ENCODE measurements around the gene GPR108. TPM values are rescaled to one million over a fixed set of nuclear protein-coding genes. Genes with fewer than 3 reads are reported as not detected.
A peak's percentile ranks its signal among the peaks of the same experiment; 100 is the strongest.

GPR108 gene
- total RNA-seq, 1 experiment from 2014 or later, result 41.8 TPM

DNA sequence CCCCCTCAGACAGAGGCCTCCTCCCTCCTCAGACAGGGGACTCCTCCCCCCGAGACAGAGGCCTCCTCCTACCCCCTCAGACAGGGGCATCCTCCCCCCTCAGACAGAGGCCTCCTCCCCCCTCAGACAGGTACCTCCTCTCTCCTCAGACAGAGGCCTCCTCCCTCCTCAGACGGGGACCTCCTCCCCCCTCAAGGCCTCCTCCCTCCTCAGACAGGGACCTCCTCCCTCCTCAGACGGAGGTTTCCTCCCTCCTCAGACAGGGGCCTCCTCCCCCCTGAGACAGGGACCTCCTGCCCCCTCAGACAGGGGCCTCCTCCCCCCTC lies 30.8 kb downstream of the GPR108 start:
- no peak overlapping the region for H2AFZ ChIP-seq (ENCODE audit: low read length)
- H4K20me1 ChIP-seq (ENCODE audit: insufficient read depth, low read depth, low read length), result no peaks in the 10 kb centered on the region
- no peak overlapping the region for H3K27ac ChIP-seq (ENCODE audit: low read length)
- no peaks in the 10 kb centered on the region for H3K36me3 ChIP-seq (ENCODE audit: insufficient read depth, low read length)
- H3K9me3 ChIP-seq (ENCODE audit: low read length), result no peaks in the 10 kb centered on the region
- H3K4me1 ChIP-seq (ENCODE audit: low read length), result no peaks in the 10 kb centered on the region
- H3K9me2 ChIP-seq (replicated peaks; ENCODE audit: insufficient read depth, low read length), result no peaks in the 10 kb centered on the region
- no peak overlapping the region for H3K9ac ChIP-seq (ENCODE audit: low read length)
- H3K79me2 ChIP-seq (ENCODE audit: low read length), result no peaks in the 10 kb centered on the region
- no peak overlapping the region for H3K4me3 ChIP-seq (ENCODE audit: low read length)
- H3K4me2 ChIP-seq (ENCODE audit: low read depth, low read length, poor library complexity, severe bottlenecking), result no peak overlapping the region
- no peak for DNase-seq
- no peaks in the 10 kb centered on the region for H3K27me3 ChIP-seq (ENCODE audit: low read length)

GRCh38 chr19:6705931-6706632 lies 31.3 kb downstream of the GPR108 start:
- no peak for DNase-seq
- H3K27me3 ChIP-seq (ENCODE audit: low read length), result no peaks in the 10 kb centered on the region

DNA sequence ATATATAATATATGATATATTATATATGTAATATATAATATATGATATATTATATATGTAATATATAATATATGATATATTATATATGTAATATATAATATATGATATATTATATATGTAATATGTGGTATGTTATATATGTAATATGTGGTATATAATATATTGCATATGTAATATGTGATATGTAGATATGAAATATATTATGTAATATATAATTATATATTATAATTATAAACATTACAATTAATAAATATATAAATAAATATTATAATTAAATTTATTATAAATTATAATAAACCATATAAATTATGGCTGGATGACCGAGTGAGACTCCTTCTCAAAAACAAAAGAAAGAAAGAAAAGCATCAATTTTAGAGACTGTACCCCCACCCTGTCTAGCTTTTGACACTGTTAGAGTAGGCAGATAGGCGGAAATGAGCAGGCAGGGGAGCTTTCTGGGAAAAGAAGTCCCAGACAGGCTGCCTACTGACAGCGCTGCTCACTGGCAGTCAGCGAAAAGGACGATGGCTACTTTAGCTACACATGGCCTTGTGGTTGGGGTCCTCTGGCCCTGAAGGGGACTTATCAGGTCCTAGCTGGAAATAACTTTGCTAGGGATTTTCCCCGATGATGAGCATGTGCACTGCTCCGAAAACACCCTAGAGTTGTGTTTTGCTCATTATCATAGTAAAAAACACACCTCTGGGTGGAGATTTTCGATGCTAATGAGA lies 36.6 kb downstream of the GPR108 start:
- Histone ChIP-seq H3K4me1 (ENCODE audit: low read length) (no peaks in the 10 kb centered on the region), H3K9ac (ENCODE audit: low read length) (no peak overlapping the region), H3K9me2 (replicated peaks; ENCODE audit: insufficient read depth, low read length) (no peaks in the 10 kb centered on the region), H2AFZ (ENCODE audit: low read length) (no peak overlapping the region), H3K27me3 (ENCODE audit: low read length) (no peaks in the 10 kb centered on the region), H3K79me2 (ENCODE audit: low read length) (no peaks in the 10 kb centered on the region), H3K9me3 (ENCODE audit: low read length) (no peaks in the 10 kb centered on the region), H3K4me3 (ENCODE audit: low read length) (no peak overlapping the region), H4K20me1 (ENCODE audit: insufficient read depth, low read depth, low read length) (no peaks in the 10 kb centered on the region), H3K27ac (ENCODE audit: low read length) (no peak overlapping the region), H3K4me2 (ENCODE audit: low read depth, low read length, poor library complexity, severe bottlenecking) (no peak overlapping the region), H3K36me3 (ENCODE audit: insufficient read depth, low read length) (no peaks in the 10 kb centered on the region)
- DNase-seq, result no peak

More at GRCh38 chr19:6705931-6706632, 31.3 kb downstream of the GPR108 start:
- Histone ChIP-seq H3K4me2 (ENCODE audit: low read depth, low read length, poor library complexity, severe bottlenecking) (no peak overlapping the region), H3K9ac (ENCODE audit: low read length) (no peak overlapping the region), H3K9me2 (replicated peaks; ENCODE audit: insufficient read depth, low read length) (no peaks in the 10 kb centered on the region), H3K36me3 (ENCODE audit: insufficient read depth, low read length) (no peaks in the 10 kb centered on the region), H3K27ac (ENCODE audit: low read length) (no peak overlapping the region), H2AFZ (ENCODE audit: low read length) (no peak overlapping the region), H3K4me3 (ENCODE audit: low read length) (no peak overlapping the region), H3K9me3 (ENCODE audit: low read length) (no peaks in the 10 kb centered on the region), H3K4me1 (ENCODE audit: low read length) (no peaks in the 10 kb centered on the region), H4K20me1 (ENCODE audit: insufficient read depth, low read depth, low read length) (no peaks in the 10 kb centered on the region), H3K79me2 (ENCODE audit: low read length) (no peaks in the 10 kb centered on the region)

DNA sequence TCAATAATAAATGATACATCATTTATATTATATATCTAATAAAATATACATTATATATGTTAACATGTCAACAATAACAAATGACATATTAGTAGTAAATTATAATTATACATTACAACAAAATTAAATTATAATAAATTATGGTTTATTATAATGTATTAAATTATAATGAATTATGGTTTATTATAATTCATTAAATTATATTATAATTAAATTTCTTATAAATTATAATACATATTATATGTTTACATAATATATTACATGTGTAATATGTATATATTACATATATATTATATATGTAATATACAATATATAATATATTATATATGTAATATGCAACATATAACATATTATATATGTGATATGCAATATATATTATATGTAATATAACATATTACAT lies 37.4 kb downstream of the GPR108 start:
- no peaks in the 10 kb centered on the region for H3K9me2 ChIP-seq (replicated peaks; ENCODE audit: insufficient read depth, low read length)
- H3K36me3 ChIP-seq (ENCODE audit: insufficient read depth, low read length), result no peaks in the 10 kb centered on the region
- no peaks in the 10 kb centered on the region for H3K79me2 ChIP-seq (ENCODE audit: low read length)
- no peak overlapping the region for H3K4me3 ChIP-seq (ENCODE audit: low read length)
- no peaks in the 10 kb centered on the region for H3K27me3 ChIP-seq (ENCODE audit: low read length)
- no peaks in the 10 kb centered on the region for H3K9me3 ChIP-seq (ENCODE audit: low read length)
- no peak overlapping the region for H3K9ac ChIP-seq (ENCODE audit: low read length)
- no peaks in the 10 kb centered on the region for H4K20me1 ChIP-seq (ENCODE audit: insufficient read depth, low read depth, low read length)
- no peak overlapping the region for H3K4me2 ChIP-seq (ENCODE audit: low read depth, low read length, poor library complexity, severe bottlenecking)
- no peaks in the 10 kb centered on the region for H3K4me1 ChIP-seq (ENCODE audit: low read length)
- DNase-seq, result no peak
- no peak overlapping the region for H3K27ac ChIP-seq (ENCODE audit: low read length)
- no peak overlapping the region for H2AFZ ChIP-seq (ENCODE audit: low read length)

GRCh38 chr19:6697291-6697690 lies 40.1 kb downstream of the GPR108 start:
- no peaks in the 10 kb centered on the region for H4K20me1 ChIP-seq (ENCODE audit: insufficient read depth, low read depth, low read length)
- H3K4me2 ChIP-seq (ENCODE audit: low read depth, low read length, poor library complexity, severe bottlenecking), result no peak overlapping the region
- H3K9me2 ChIP-seq (replicated peaks; ENCODE audit: insufficient read depth, low read length), result no peaks in the 10 kb centered on the region
- H3K27ac ChIP-seq (ENCODE audit: low read length), result no peak overlapping the region
- H3K36me3 ChIP-seq (ENCODE audit: insufficient read depth, low read length), result no peaks in the 10 kb centered on the region
- H2AFZ ChIP-seq (ENCODE audit: low read length), result no peak overlapping the region
- H3K9ac ChIP-seq (ENCODE audit: low read length), result no peak overlapping the region
- no peaks in the 10 kb centered on the region for H3K79me2 ChIP-seq (ENCODE audit: low read length)
- no peaks in the 10 kb centered on the region for H3K9me3 ChIP-seq (ENCODE audit: low read length)
- H3K4me1 ChIP-seq (ENCODE audit: low read length), result no peaks in the 10 kb centered on the region
- DNase-seq, result no peak
- H3K27me3 ChIP-seq (ENCODE audit: low read length), result no peaks in the 10 kb centered on the region
- H3K4me3 ChIP-seq (ENCODE audit: low read length), result no peak overlapping the region

- DNase-seq, result no peak
- no peaks in the 10 kb centered on the region for H3K9me3 ChIP-seq (ENCODE audit: low read length)
- H2AFZ ChIP-seq (ENCODE audit: low read length), result no peak overlapping the region
- H4K20me1 ChIP-seq (ENCODE audit: insufficient read depth, low read depth, low read length), result no peaks in the 10 kb centered on the region
- H3K9me2 ChIP-seq (replicated peaks; ENCODE audit: insufficient read depth, low read length), result no peaks in the 10 kb centered on the region
- no peak overlapping the region for H3K9ac ChIP-seq (ENCODE audit: low read length)
- no peaks in the 10 kb centered on the region for H3K27me3 ChIP-seq (ENCODE audit: low read length)
- no peaks in the 10 kb centered on the region for H3K79me2 ChIP-seq (ENCODE audit: low read length)
- H3K4me3 ChIP-seq (ENCODE audit: low read length), result no peak overlapping the region
- no peaks in the 10 kb centered on the region for H3K36me3 ChIP-seq (ENCODE audit: insufficient read depth, low read length)
- H3K27ac ChIP-seq (ENCODE audit: low read length), result no peak overlapping the region
- H3K4me1 ChIP-seq (ENCODE audit: low read length), result no peaks in the 10 kb centered on the region
- H3K4me2 ChIP-seq (ENCODE audit: low read depth, low read length, poor library complexity, severe bottlenecking), result no peak overlapping the region
These were observed 41.0 kb downstream of the GPR108 start for GRCh38 chr19:6696239-6696820.

DNA sequence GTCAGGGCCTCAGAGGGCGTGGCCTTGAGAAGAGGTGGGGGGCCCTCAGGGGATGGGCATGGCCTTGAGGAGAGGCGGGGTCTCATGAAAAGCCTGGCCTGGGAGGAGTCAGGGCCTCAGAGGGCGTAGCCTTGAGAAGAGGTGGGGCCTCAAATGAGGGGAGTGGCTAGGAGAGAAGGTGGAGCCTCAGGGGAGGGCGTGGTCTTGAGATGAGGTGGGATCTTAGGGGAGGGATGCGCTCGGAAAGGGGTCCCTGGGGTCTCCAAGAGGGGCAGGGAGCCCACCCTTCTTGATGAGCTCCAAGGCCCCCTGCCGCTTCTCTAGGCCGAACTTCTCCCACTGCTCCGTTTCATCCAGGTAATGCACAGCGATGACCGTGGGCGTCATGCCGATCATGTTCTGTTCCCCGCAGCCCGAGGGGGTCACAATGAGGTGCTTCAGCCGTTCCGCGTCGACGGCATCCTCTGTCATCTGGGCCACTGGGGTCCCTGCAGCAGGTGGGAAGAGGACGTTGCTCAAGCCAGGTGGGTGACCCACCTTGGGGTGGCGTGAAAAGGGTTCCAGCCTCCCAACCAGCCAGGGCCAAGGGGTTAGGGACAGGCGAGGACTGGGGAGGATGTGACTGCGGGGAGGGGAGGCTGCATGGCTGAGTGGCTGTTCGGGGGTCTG lies 43.1 kb downstream of the GPR108 start:
- Histone ChIP-seq H4K20me1 (ENCODE audit: insufficient read depth, low read depth, low read length) (no peaks in the 10 kb centered on the region), H3K27me3 (ENCODE audit: low read length) (no peaks in the 10 kb centered on the region), H3K4me1 (ENCODE audit: low read length) (no peaks in the 10 kb centered on the region), H3K9me2 (replicated peaks; ENCODE audit: insufficient read depth, low read length) (no peaks in the 10 kb centered on the region), H3K27ac (ENCODE audit: low read length) (no peak overlapping the region), H3K9ac (ENCODE audit: low read length) (no peak overlapping the region), H3K4me3 (ENCODE audit: low read length) (no peak overlapping the region), H3K4me2 (ENCODE audit: low read depth, low read length, poor library complexity, severe bottlenecking) (no peak overlapping the region), H2AFZ (ENCODE audit: low read length) (no peak overlapping the region), H3K36me3 (ENCODE audit: insufficient read depth, low read length) (no peaks in the 10 kb centered on the region), H3K79me2 (ENCODE audit: low read length) (no peaks in the 10 kb centered on the region), H3K9me3 (ENCODE audit: low read length) (no peaks in the 10 kb centered on the region)
- DNase-seq, result peak; percentile 73

DNA sequence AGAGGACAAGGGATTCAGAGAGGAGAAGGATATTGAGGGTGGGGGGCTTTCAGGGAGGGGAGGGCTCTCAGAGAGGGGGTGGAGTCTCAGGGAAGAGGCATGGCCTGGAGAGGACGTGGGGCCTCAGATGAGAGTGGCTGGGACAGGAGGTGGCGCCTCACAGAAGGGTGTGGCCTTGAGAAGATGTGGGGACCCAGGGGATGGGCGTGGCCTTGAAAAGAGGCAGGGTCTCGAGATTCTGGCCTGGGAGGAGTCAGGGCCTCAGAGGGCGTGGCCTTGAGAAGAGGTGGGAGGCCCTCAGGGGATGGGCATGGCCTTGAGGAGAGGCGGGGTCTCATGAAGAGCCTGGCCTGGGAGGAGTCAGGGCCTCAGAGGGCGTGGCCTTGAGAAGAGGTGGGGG lies 43.7 kb downstream of the GPR108 start:
- no peak overlapping the region for H3K4me2 ChIP-seq (ENCODE audit: low read depth, low read length, poor library complexity, severe bottlenecking)
- peak; percentile 81 for DNase-seq
- no peaks in the 10 kb centered on the region for H4K20me1 ChIP-seq (ENCODE audit: insufficient read depth, low read depth, low read length)

More for the DNA sequence above, 43.7 kb downstream of the GPR108 start:
- no peaks in the 10 kb centered on the region for H3K79me2 ChIP-seq (ENCODE audit: low read length)
- no peaks in the 10 kb centered on the region for H3K4me1 ChIP-seq (ENCODE audit: low read length)
- H3K27ac ChIP-seq (ENCODE audit: low read length), result no peak overlapping the region
- H3K4me3 ChIP-seq (ENCODE audit: low read length), result no peak overlapping the region
- no peak overlapping the region for H3K9ac ChIP-seq (ENCODE audit: low read length)
- H2AFZ ChIP-seq (ENCODE audit: low read length), result no peak overlapping the region
- no peaks in the 10 kb centered on the region for H3K9me2 ChIP-seq (replicated peaks; ENCODE audit: insufficient read depth, low read length)
- H3K27me3 ChIP-seq (ENCODE audit: low read length), result no peaks in the 10 kb centered on the region
- no peaks in the 10 kb centered on the region for H3K36me3 ChIP-seq (ENCODE audit: insufficient read depth, low read length)
- H3K9me3 ChIP-seq (ENCODE audit: low read length), result peaks cover 3% of the 10 kb centered on the region; the same call in 1 of the 2 replicates
